NCI-H1436 (cell line): Measurements from ENCODE around the gene SHROOM4.

Source experiments
- DNase-seq: peaks from one replicate; lab custom pipeline; 2025; lab: John Stamatoyannopoulos, UW

The SHROOM4 gene

DNA sequence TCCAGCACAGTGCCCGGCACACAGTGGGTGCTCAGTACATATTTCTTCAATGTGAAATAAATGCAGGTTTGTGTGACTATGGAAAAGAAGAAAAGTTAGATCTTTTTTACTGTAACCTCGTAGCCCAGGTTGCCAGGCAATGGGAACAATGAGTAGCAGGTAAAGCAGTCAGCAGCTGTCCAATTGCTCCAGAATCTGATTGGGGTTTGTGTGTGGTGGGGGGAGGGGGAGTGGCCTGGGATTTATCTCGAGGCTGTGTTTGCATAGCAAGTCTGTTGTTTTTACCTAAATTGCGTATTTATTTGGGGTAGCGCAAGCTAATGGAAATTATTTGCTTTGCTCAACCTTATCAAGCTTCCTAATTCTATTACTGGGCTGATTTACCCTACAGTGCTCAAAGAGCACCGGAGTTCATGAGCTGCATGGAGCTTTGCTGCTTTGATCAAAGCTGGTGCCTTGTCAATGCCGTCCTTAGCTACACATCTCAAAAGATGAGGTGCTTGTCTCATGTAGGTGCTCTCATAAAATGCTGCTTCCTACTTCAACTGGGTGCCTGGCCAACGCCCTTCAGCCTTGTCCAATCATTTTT lies 198.3 kb downstream of the SHROOM4 start:
- DNase-seq, result no peak

DNA sequence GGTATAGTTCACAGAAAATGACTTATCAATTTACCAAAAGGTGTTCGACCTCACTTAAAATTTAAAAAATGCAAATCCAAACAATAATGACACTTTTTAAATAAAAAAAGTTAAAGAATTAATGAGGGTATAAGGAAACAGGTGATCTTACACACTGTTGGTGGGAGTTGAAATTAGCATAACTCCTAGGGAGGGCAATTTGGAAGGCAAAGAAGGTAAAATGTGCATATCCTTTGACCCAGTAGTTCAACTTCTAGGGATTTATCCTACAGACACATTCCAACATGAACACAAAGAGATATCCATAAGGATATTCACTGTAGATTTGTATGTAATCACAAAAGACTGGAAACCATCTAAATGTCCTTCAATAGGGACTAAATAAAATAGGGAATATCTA lies 199.5 kb downstream of the SHROOM4 start:
- no peak for DNase-seq

DNA sequence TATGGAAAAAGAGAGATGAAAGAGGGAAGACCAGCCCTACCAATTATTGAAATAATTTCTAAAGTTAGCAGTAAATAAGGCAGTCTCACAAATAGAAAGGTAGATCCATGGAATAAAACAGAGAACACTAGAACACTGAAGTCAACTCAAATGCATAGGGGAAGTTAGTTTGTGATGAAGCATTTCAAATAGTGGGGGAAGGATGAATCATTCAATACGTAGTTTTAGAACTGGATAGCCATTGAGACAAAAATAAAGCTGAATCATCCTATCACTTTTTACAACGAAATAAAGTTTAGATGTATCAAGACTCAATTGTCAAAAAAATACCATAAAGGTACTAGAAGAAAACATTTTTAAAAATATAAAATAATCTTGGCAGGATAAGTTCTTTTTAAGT lies 200.1 kb downstream of the SHROOM4 start:
- no peak for DNase-seq

DNA sequence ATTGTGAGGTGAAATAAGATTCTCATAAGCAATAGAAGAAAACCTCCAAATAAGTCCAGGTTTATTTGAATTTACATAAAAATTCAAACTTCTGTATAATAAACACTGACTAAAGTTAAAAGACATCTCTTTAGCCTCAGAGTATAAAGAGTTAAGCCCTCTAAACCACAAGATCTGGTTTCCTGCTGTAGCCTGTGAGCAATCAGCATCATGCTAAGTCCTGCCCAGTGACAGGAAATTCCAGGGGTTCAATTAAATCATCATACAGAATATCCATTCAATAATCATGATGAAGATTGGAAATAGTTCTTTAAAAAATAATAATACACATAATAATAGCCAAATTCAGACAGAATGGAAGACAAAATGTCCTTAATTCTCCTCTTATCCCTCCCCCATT lies 204.2 kb downstream of the SHROOM4 start:
- no peak for DNase-seq

DNA sequence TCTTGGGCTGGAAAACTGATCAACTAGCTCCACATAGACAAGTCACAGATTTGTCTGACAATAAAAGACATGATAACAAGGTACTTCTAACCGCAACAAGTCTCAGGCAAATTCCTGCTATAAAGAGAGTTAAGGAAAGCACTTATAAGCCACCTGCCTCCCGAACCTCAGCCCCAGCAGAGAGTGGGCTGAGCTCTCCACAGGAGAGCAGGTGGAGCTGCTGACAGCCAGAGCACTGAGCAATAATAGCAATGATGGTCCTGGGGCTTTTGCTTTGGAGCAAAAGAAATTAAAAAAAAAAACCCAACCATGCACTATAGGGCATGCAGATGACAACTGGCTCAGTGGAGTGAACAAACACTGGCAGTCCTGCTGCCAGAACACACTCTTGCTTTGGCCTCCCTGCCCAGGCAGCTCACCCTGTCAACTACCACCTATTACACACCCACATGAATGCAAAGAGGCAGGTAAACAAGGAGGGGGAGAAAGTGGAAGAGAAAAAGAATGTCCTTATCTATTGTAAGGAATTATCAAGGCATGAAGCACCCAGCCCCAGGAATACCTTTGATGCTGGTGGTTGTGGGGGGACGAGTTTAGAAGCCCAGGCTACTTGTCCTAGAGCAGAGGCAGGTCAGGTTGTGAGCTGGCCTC lies 207.6 kb downstream of the SHROOM4 start:
- no peak for DNase-seq

DNA sequence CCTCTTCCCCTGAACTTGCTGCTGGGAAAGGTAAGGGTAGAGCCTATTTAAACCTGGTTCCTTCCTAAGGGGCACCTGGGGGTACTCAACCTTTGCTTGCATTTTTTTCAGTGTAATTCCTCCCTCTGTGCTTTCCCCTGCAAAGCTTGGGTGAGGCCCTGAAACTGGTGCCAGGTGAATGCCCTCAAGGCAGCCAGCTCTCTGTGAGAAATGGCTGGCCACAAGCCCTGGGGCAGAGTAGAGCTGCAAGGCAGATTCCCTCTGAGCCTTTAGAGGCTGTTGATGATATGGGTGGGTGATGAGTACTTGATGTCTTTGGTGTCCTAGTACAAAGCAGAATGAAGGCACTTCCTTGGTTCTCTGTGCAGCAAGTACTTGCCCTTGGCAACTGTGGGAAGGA lies 217.9 kb downstream of the SHROOM4 start:
- DNase-seq, result no peak

DNA sequence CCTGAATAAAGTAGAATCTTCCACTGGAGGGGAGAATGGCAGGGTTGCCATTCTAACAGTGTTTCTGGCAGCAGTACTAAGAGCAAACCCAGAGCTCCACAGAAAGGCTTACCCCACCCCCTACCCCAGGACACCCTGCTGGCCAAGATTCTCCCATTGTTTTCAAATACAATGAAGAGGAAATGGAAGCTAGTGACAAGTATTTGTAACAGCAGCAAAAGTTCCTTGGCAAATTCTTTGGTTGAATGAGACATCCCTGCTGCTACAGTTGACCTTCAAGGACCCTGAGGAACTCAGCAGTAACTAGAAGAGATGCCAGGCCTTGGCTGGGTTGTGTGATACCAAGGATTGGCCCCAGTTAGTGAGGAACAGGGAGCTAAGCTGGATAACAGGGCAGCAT lies 219.2 kb downstream of the SHROOM4 start:
- DNase-seq, result no peak

DNA sequence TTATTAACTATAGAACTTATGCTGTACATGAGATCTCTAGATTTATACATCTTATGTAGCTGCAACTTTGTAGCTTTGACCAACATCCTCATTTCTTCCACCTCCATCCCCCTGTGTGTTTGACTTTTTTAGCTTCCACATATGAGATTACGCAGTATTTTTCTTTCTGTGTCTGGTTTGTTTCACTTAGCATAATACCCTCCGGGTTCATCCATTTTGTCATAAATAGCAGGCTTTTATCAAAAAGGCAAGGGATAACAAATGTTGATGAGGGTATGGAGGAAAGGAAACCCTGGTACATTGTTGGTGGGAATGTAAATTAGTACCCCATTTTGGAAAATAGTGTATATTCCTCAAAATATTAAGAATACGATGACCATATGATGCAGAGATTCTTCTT lies 227.0 kb downstream of the SHROOM4 start:
- no peak for DNase-seq

DNA sequence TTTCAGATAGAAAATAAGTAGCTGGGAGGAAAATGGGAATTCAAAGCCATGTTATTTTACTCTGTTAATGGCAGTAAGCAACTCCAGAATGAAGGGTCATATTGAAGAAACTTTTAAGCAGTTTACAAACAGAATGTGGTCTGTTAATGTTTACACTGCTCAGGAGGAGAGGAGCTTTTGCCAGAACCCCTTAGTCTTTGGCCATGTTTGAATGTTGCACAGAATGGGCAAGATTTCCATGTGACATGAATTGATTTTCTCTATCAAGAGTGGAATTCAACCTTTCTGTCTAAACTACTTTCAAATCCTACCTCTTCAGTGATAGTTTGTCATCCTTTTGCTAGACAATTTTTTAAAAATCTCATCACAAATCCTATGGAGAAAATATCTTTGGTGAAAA lies 227.6 kb downstream of the SHROOM4 start:
- DNase-seq, result no peak

DNA sequence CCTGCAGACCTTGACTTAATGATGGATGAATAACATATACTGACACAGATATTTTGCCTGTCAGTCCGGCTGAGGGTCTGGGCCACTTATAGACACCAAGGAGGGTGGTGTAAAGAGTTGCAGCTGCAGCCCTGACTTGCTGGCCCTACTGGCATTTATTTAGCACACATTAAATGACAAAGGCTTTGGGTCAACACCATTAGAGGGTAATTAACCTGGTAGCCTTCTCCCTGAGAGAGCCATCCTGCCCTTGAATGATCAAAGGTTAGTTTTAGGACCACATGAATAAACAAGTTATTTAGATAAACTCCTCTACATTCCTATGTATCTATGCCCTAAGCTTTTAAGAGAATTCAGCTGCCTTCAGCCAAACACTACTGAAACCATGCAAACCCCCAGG lies 232.6 kb downstream of the SHROOM4 start:
- DNase-seq, result no peak

DNA sequence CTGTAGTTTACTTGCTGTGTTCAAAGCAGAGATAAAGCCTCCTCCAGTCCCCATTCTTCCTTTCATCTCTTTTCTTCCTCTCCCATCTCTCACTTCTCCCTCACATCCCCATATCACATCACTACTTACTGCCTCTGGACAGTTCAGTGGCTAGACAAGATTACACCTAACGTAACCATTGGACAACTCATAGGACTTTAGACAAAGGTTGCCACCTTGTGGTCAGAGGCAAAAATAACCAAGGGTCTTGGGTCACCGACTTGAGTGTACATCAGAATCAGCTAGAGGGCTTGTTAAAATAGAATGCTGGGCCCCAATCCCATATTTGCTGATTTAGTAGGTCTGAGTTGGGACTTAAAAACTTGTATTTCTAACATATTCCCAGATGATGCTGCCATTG lies 234.0 kb downstream of the SHROOM4 start:
- DNase-seq, result peak; percentile 66

DNA sequence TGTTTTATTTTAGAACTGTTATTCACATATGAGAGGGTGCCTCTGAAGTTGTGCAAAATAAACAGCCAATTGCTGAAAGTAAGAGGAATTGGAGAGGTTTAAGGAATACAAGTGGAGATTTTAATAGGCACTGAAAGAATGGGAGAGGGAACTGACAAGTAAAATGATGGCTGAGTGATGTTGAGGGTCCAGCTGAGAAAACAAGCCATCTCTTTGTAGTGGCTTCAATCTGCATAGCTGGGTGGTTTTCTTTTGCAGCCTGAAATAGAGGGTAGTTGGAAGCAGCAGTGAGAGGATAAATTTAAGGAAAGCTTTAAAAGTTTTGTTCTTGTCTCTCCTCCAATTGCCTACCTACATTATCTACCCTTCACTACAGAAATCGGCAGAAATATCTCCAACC lies 236.7 kb downstream of the SHROOM4 start:
- DNase-seq, result no peak

DNA sequence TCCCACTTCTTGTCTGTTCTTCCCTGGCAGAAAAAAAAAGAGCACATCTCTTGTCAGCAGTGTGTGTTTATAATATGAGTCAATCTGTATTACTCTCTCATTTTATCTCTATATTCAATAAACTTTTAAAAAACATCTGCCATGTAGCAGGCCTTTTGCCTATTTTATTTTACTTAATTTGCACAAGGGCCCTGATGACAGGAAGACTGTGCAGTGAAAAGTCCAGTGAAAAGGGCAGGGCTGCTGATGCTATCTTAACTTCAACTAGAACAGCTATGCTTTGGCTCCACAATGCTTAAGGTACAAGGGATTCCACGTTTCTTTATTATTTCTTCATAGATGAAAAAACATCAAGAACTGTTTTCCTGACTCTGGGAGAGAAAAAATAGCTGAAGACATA lies 246.4 kb downstream of the SHROOM4 start:
- DNase-seq, result no peak

DNA sequence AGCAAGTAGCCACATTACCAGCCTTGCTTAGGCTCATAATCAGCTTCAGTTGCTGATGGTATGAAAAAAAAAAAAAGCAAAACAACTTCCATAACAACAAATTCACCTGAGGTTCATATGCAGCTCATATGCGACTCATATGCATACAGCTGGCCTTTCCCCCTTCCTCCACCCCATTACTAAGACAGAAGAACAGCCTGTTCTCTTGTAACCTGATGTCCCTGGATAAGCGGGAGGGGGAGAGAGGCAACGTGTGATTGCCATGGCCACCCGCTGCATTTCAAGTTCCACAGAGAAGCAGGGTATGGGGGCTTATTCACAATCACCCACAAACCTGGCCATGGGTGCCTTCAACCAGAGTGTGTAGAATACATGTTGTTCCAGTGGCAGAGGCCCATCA lies 248.3 kb downstream of the SHROOM4 start:
- DNase-seq, result peak; percentile 33
